RCC 7860 (cell line): ENCODE results near the gene HES6.

Experiments used
- DNase-seq: peaks from one replicate; pipeline ENCODE4 v3.0.0-alpha.2; 2015; ENCODE audit warnings: low spot score
- FAIRE-seq: peaks from 2 replicates; lab custom pipeline; 2012; peaks lifted over from hg19 to GRCh38; lab: Jason Lieb, UNC

HES6 gene

GRCh38 chr2:238256111-238256510, 16.3 kb upstream of the HES6 start:
- DNase-seq (no peak), FAIRE-seq (no peak)

GRCh38 chr2:238255636-238256035, 15.8 kb upstream of the HES6 start:
- FAIRE-seq = no peak
- DNase-seq = no peak

- DNase-seq (no peak), FAIRE-seq (no peak)
These were observed 15.3 kb upstream of the HES6 start for GRCh38 chr2:238255151-238255551.

GRCh38 chr2:238254095-238254723, 14.4 kb upstream of the HES6 start:
- FAIRE-seq (no peak), DNase-seq (no peak)

GRCh38 chr2:238252766-238253630, 13.2 kb upstream of the HES6 start:
- DNase-seq = no peak
- no peak for FAIRE-seq

- DNase-seq = no peak
- FAIRE-seq = no peak
These were observed 12.1 kb upstream of the HES6 start for GRCh38 chr2:238251986-238252385.

- FAIRE-seq = no peak
- DNase-seq = no peak
These were observed 11.5 kb upstream of the HES6 start for GRCh38 chr2:238251331-238251730.

GRCh38 chr2:238250896-238251295, 11.1 kb upstream of the HES6 start:
- DNase-seq (no peak), FAIRE-seq (no peak)

GRCh38 chr2:238247841-238248453, 8.1 kb upstream of the HES6 start:
- no peak for FAIRE-seq
- DNase-seq = no peak

- DNase-seq (no peak), FAIRE-seq (no peak)
These were observed 7.4 kb upstream of the HES6 start for GRCh38 chr2:238247002-238247822.

- FAIRE-seq = no peak
- DNase-seq = no peak
These were observed 4.3 kb upstream of the HES6 start for GRCh38 chr2:238244151-238244550.

- FAIRE-seq = no peak
- DNase-seq = no peak
These were observed 3.7 kb upstream of the HES6 start for GRCh38 chr2:238243496-238244076.

- DNase-seq = no peak
- no peak for FAIRE-seq
These were observed 3.1 kb upstream of the HES6 start for GRCh38 chr2:238242731-238243495.

- FAIRE-seq (no peak), DNase-seq (no peak)
These were observed 2.1 kb upstream of the HES6 start for GRCh38 chr2:238241970-238242369.

- DNase-seq (no peak), FAIRE-seq (no peak)
These were observed 1.2 kb upstream of the HES6 start for GRCh38 chr2:238240757-238241711.

- DNase-seq = peak; percentile 16
These were observed 335 bp downstream of the HES6 start for GRCh38 chr2:238239543-238239862.

GRCh38 chr2:238238766-238239542, 884 bp downstream of the HES6 start:
- FAIRE-seq = no peak
- no peak for DNase-seq

More at GRCh38 chr2:238239543-238239862, 335 bp downstream of the HES6 start:
- FAIRE-seq = no peak

- FAIRE-seq = no peak
These were observed 1.5 kb downstream of the HES6 start for GRCh38 chr2:238238311-238238765.

More at GRCh38 chr2:238238311-238238765, 1.5 kb downstream of the HES6 start:
- no peak for DNase-seq
